Lung (tissue), 12 donors: ENCODE results near the gene ANKRD40CL. TPM values are rescaled to one million over a fixed set of nuclear protein-coding genes. Genes with fewer than 3 reads are reported as not detected.

ENCODE experiments used
- ATAC-seq: fragments of 200-7000 bp; cut with Tn5 transposase; one replicate; pipeline ENCODE4 v1.9.1; 2020; ENCODE audit warnings: moderate number of reproducible peaks; ENCODE audit not compliant: insufficient read depth, low FRiP score
- DNase-seq, 3 donors: peaks; one replicate each; pipeline ENCODE4 v3.0.0-alpha.2; 2013 to 2017
- H3K27ac ChIP-seq, 2 donors: one replicate each; pipeline ENCODE4 v1.5.1; 2013; ENCODE audit warnings: mild to moderate bottlenecking in 2 of 2, moderate library complexity in 2 of 2, control low read depth in 1 of 2, inconsistent platforms in 1 of 2, low read depth in 1 of 2, low read length in 1 of 2
- H3K27me3 ChIP-seq, 3 donors: one replicate each; pipeline ENCODE4 v1.5.1; 2013; ENCODE audit warnings: low read length in 2 of 3; ENCODE audit not compliant: control insufficient read depth in 3 of 3, insufficient read depth in 3 of 3
- H3K36me3 ChIP-seq, 4 donors: one replicate each; pipeline ENCODE4 v1.5.1; 2013; ENCODE audit warnings: low read length in 4 of 4, mild to moderate bottlenecking in 1 of 4, moderate library complexity in 1 of 4; ENCODE audit not compliant: control insufficient read depth in 4 of 4, insufficient read depth in 4 of 4
- H3K4me1 ChIP-seq, 5 donors: one replicate each; pipeline ENCODE4 v1.5.1; 2013; ENCODE audit warnings: low read length in 5 of 5, mild to moderate bottlenecking in 2 of 5, moderate library complexity in 1 of 5; ENCODE audit not compliant: control insufficient read depth in 5 of 5, insufficient read depth in 5 of 5
- H3K4me3 ChIP-seq: one replicate; pipeline ENCODE4 v1.5.1; 2013; ENCODE audit warnings: mild to moderate bottlenecking, control low read depth, moderate library complexity
- H3K9ac ChIP-seq, 2 donors: one replicate each; pipeline ENCODE4 v1.5.1; 2013; ENCODE audit warnings: low read length in 2 of 2, control low read depth in 1 of 2; ENCODE audit not compliant: insufficient read depth in 1 of 2
- H3K9me3 ChIP-seq, 4 donors: one replicate each; pipeline ENCODE4 v1.5.1; 2013; ENCODE audit warnings: low read length in 3 of 4, mild to moderate bottlenecking in 1 of 4, moderate library complexity in 1 of 4; ENCODE audit not compliant: control insufficient read depth in 4 of 4, insufficient read depth in 3 of 4
- CTCF ChIP-seq: IDR thresholded peaks from 2 replicates; pipeline ENCODE4 v1.5.1; 2012; ENCODE audit warnings: mild to moderate bottlenecking; ENCODE audit errors: control extremely low read depth, extremely low read depth
- WGBS, 2 donors: extraction: QIAGEN DNeasy Blood & Tissue Kit; methylation state at CpG; one replicate each; pipeline ENCODE4 v1.1.7; 2013; 5-methylcytosine and 5-hydroxymethylcytosine counted together
- polyA plus RNA-seq, 2 donors: library from polyadenylated mRNA; stranded (reverse); fragments of 200-250 nt; gene quantifications; one replicate each; pipeline ENCODE4 v1.2.1, GENCODE V29; 2013
- total RNA-seq, 2 donors: library from RNA; depleted of rRNA in 1 of 2; stranded (reverse); fragments of >200 nt in 1 of 2; gene quantifications; one replicate each; pipeline ENCODE4 v1.2.1, GENCODE V29; 2014 to 2021
- donor health status: control.
- donor health status: control.
- donor health status: Bipolar disorder and iron deficiency.
- donor health status: healthy.
- donor health status: DM: yes; HTN: yes; CAD: no.

The ANKRD40CL gene
- total and polyA plus RNA-seq, 4 donors, result not detected

GRCh38 chr17:50778471-50778870, 11.2 kb upstream of the ANKRD40CL start:
- Histone ChIP-seq H3K4me3 (no peak overlapping the region), H3K9ac (no peak overlapping the region), H3K36me3 (no peaks in the 10 kb centered on the region), H3K9me3 (no peaks in the 10 kb centered on the region), H3K4me1 (no peaks in the 10 kb centered on the region), H3K27me3 (no peaks in the 10 kb centered on the region), H3K27ac (no peak overlapping the region)
- DNase-seq (no peak), ATAC-seq (no peak)
- TF ChIP-seq CTCF, result no peak
- 84 to 90% methylated on average over 8 of the region's 8 CpGs for WGBS, 2 donors

GRCh38 chr17:50775926-50776325, 8.6 kb upstream of the ANKRD40CL start:
- no peaks in the 10 kb centered on the region for H3K4me1 ChIP-seq
- no peak overlapping the region for H3K4me3 ChIP-seq
- H3K27me3 ChIP-seq, result no peaks in the 10 kb centered on the region
- H3K9ac ChIP-seq, result no peak overlapping the region
- no peak for DNase-seq
- H3K9me3 ChIP-seq, result no peaks in the 10 kb centered on the region
- H3K27ac ChIP-seq, result no peak overlapping the region
- WGBS, 2 donors, result 84 to 98% methylated on average over 3 of the region's 3 CpGs
- H3K36me3 ChIP-seq, result no peaks in the 10 kb centered on the region
- TF ChIP-seq CTCF, result no peak
- ATAC-seq, result no peak

- no peak overlapping the region for H3K27ac ChIP-seq
- TF ChIP-seq CTCF, result no peak
- H3K4me1 ChIP-seq, result no peaks in the 10 kb centered on the region
- H3K36me3 ChIP-seq, result no peaks in the 10 kb centered on the region
- ATAC-seq (no peak), DNase-seq (no peak)
- 91 to 95% methylated on average over 7 of the region's 7 CpGs for WGBS, 2 donors
- no peaks in the 10 kb centered on the region for H3K27me3 ChIP-seq
- no peak overlapping the region for H3K4me3 ChIP-seq
- H3K9me3 ChIP-seq, result no peaks in the 10 kb centered on the region
- no peak overlapping the region for H3K9ac ChIP-seq
Observed at GRCh38 chr17:50774225-50774803, 7.0 kb upstream of the ANKRD40CL start.
